ENCODE measurements around the gene ARHGAP33.

ARHGAP33 gene

DNA sequence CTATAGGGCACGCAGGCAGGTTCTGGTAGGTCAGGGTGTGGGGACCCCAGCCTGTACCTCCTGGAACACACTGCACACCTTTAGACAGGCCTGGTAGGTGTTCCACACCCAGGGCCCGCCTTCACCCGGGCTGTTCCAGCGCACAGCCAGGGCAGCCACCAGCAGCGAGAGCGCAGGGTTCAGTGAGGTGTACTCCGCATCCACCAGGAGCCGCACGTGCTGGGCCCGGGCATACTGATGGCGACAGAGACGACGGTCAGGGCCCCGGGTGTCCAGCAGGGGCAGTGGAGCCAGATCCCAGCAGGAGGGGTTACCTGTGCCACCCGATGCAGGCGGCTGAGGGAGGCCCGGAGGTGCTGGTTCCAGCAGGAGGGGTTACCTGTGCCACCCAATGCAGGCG lies 31.2 kb downstream of the ARHGAP33 start:
- no peak overlapping the region for H3K4me3 ChIP-seq (ENCODE audit: low read length in 2 of 2)
- no peaks in the 10 kb centered on the region for H3K36me3 ChIP-seq (ENCODE audit: control insufficient read depth in 2 of 2, insufficient read depth in 2 of 2, low read length in 2 of 2)
- H3K27me3 ChIP-seq (ENCODE audit: control insufficient read depth in 1 of 2, insufficient read depth in 2 of 2, low read length in 2 of 2) = peaks cover 0 to 3% of the 10 kb centered on the region in 2 donors
- no peaks in the 10 kb centered on the region for H3K9me3 ChIP-seq (ENCODE audit: control insufficient read depth in 2 of 2, low read length in 2 of 2)
- no peak overlapping the region for H3K9ac ChIP-seq (ENCODE audit: low read length in 2 of 2)
- H3K27ac ChIP-seq (ENCODE audit: low read length) = no peak overlapping the region
- H3K4me1 ChIP-seq (ENCODE audit: control insufficient read depth, insufficient read depth, low read length) = no peaks in the 10 kb centered on the region

DNA sequence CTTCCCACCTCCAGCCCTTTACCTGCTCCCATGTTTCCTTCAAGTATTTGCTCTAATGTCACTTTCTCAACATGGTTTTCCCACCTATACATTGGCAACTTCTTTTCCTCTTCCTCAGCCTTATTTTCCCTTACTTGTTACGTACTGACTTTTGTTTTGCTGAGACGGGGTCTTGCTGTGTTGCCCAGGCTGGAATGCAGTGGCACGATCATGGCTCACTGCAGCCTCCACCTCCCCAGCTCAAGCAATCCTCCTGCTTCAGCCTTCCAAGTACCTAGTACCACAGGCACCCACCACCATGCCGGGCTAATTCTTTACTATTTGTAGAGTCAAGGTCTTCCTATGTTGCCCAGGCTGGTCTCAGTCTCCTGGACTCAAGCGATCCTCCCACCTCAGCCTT lies 32.3 kb downstream of the ARHGAP33 start:
- Histone ChIP-seq H3K4me3 (ENCODE audit: low read length in 2 of 2) (no peak overlapping the region), H3K4me1 (ENCODE audit: control insufficient read depth, insufficient read depth, low read length) (no peaks in the 10 kb centered on the region), H3K27ac (ENCODE audit: low read length) (no peak overlapping the region), H3K36me3 (ENCODE audit: control insufficient read depth in 2 of 2, insufficient read depth in 2 of 2, low read length in 2 of 2) (no peaks in the 10 kb centered on the region), H3K27me3 (ENCODE audit: control insufficient read depth in 1 of 2, insufficient read depth in 2 of 2, low read length in 2 of 2) (peaks cover 0 to 7% of the 10 kb centered on the region in 2 donors), H3K9me3 (ENCODE audit: control insufficient read depth in 2 of 2, low read length in 2 of 2) (no peaks in the 10 kb centered on the region), H3K9ac (ENCODE audit: low read length in 2 of 2) (no peak overlapping the region)

DNA sequence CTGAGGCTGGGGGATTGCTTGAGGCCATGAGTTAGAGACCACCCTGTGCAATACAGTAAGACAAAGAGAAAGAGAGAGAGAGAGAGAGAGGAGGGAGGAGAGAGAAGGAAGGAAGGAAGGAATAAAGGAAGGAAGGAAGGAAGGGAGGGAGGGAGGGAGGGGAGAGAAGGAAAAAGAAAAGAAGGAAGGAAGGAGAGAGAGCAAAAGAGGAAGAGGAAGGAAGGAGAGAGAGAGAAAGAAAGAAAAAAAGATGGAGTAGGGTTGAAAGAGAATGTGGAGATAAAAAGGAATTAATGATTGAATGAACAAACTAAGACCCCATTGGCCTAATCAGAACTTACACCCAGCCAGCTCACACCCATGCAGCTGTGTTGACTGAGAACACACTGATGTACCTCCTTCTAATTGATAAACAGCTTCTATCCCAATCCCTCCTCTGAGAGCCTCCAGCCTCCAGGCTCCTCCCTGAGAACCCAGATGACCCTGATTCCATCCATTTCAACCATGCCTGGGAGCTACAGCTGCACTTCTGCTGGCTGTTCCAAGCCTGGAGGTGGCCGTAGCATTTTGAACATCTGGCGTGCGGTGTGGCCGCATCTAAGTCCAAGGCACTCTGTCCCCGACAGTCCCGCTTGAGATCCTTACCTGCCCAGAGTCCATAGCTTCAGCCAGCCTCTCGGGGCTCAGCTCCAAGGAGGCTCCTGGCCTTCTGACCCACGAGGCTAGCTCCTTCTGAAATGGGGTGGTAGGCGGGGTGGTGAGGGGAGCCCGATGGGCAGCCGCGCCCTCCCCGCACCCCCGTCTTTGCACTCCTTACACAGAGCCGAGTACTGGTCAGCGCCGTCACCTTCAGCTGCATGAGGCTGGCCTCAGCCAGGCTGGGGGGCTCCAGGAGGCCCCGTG lies 36.2 kb downstream of the ARHGAP33 start:
- Histone ChIP-seq H3K4me1 (ENCODE audit: control insufficient read depth, insufficient read depth, low read length) (no peaks in the 10 kb centered on the region), H3K27me3 (ENCODE audit: control insufficient read depth in 1 of 2, insufficient read depth in 2 of 2, low read length in 2 of 2) (peaks cover 0 to 8% of the 10 kb centered on the region in 2 donors), H3K27ac (ENCODE audit: low read length) (no peak overlapping the region), H3K9me3 (ENCODE audit: control insufficient read depth in 2 of 2, low read length in 2 of 2) (no peaks in the 10 kb centered on the region), H3K4me3 (ENCODE audit: low read length in 2 of 2) (no peak overlapping the region), H3K36me3 (ENCODE audit: control insufficient read depth in 2 of 2, insufficient read depth in 2 of 2, low read length in 2 of 2) (no peaks in the 10 kb centered on the region), H3K9ac (ENCODE audit: low read length in 2 of 2) (no peak overlapping the region)

DNA sequence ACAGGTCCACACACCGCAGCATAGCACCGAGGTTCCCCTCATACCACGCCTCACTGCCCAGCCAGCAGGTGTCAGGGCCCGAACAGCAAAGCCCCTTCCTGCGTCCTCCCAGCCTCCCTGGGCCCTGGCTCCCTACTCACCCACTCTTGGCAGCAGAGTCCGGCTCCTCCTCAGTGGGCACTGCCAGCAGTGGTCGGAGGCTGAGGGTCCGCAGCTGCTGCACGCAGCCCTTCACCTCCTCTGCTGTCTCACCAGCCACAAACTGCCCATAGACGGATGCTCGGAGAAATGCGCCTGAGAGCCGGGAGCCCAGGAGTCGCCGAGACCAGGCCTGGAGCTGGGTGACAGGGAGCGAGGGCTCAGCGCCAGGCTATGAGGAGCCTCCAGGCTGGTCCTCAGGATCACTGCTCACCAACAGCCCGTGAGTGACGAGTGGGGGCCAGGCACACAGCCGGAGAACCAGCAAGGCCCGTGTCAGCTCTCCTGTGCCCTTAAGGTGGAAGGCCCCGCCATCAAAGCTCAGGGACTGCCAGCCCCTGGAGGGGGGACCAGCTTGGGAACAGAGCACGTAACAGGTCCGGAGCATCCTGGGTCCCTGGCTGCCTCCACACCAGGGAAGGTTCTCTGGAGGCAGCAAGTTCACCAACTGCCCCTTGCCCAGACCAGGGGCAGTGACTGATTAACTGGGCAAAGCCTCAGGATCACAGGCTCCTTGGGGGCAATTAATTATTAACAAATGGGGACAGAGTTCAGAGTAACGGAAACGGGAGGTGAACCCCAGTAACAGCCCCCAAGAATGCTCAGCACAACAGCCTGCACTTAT lies 37.1 kb downstream of the ARHGAP33 start, which contains the start of gene PRODH2:
Gene PRODH2 (minus strand): TSS at position 626 of the 823 bp plus-strand sequence. CDS start 40 bp downstream, at position 586.
- H3K27ac ChIP-seq (ENCODE audit: low read length) = no peak within 1 kb of the TSS
- no peaks in the 10 kb centered on the region for H3K4me1 ChIP-seq (ENCODE audit: control insufficient read depth, insufficient read depth, low read length)
- H3K36me3 ChIP-seq (ENCODE audit: control insufficient read depth in 2 of 2, insufficient read depth in 2 of 2, low read length in 2 of 2) = no peaks in the 10 kb centered on the region
- peaks cover 0 to 8% of the 10 kb centered on the region in 2 donors for H3K27me3 ChIP-seq (ENCODE audit: control insufficient read depth in 1 of 2, insufficient read depth in 2 of 2, low read length in 2 of 2)
- no peaks in the 10 kb centered on the region for H3K9me3 ChIP-seq (ENCODE audit: control insufficient read depth in 2 of 2, low read length in 2 of 2)
- no peak within 1 kb of the TSS for H3K4me3 ChIP-seq (ENCODE audit: low read length in 2 of 2)
- H3K9ac ChIP-seq (ENCODE audit: low read length in 2 of 2) = no peak within 1 kb of the TSS

DNA sequence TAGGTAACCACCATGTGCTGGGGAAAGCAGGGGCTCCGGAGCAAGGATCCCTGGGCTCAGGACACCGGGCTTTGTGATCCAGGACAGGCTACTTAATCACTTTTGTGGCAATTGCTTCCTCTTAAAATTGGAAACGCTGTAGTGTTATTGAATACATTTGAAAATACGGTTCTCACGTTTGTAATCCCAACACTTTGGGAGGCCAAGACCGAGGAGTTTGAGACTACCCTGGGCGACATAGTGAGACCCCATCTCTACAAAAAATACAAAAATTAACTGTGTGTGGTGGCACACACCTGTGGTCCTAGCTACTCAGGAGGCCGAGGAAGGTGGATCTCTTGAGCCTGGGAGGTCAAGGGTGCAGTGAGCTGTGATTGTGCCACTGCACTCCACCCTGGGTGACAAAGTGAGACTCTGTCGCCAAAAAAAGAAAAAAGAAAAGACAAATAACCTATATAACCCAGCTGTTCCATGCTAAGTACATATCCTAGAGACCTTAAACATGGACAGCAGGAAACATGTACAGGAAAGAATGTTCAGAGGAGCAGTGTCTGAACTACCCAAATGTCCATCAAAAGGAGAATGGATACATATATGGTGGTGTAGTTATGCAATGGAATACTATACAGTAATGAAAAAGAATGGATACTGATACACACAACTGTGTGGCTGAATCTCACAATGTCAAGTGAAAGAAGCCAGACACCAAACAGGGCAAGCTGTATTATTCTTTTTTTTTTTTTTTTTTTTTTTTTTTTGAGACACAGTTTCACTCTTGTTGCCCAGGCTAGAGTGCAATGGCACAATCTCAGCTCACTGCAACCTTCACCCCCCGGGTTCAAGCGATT lies 37.9 kb downstream of the ARHGAP33 start:
- no peaks in the 10 kb centered on the region for H3K9me3 ChIP-seq (ENCODE audit: control insufficient read depth in 2 of 2, low read length in 2 of 2)
- no peak overlapping the region for H3K4me3 ChIP-seq (ENCODE audit: low read length in 2 of 2)
- H3K36me3 ChIP-seq (ENCODE audit: control insufficient read depth in 2 of 2, insufficient read depth in 2 of 2, low read length in 2 of 2) = no peaks in the 10 kb centered on the region
- H3K27me3 ChIP-seq (ENCODE audit: control insufficient read depth in 1 of 2, insufficient read depth in 2 of 2, low read length in 2 of 2) = peaks cover under 1 to 9% of the 10 kb centered on the region in 2 donors
- H3K9ac ChIP-seq (ENCODE audit: low read length in 2 of 2) = no peak overlapping the region
- no peak overlapping the region for H3K27ac ChIP-seq (ENCODE audit: low read length)
- H3K4me1 ChIP-seq (ENCODE audit: control insufficient read depth, insufficient read depth, low read length) = no peaks in the 10 kb centered on the region

DNA sequence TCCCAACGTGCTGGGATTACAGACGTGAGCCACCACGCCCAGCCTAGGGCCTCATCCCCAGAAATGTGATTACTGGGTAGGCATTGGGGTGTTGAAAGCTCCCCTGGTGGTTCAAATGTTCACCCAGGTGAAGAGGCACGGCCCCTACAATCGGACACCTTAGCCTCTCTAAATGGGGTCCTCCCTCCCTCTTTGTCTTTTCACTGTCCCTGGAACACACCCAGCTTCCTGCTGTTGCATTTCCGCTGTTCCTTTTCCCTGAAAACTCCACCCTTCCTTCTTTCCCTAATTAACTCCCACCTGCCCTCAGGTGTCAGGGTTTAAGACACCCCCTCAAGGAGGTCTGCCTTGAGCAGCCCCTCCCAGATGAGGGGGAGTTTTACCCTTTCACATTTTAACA lies 40.9 kb downstream of the ARHGAP33 start:
- no peaks in the 10 kb centered on the region for H3K9me3 ChIP-seq (ENCODE audit: control insufficient read depth in 2 of 2, low read length in 2 of 2)
- no peak overlapping the region for H3K27ac ChIP-seq (ENCODE audit: low read length)
- H3K27me3 ChIP-seq (ENCODE audit: control insufficient read depth in 1 of 2, insufficient read depth in 2 of 2, low read length in 2 of 2) = peaks cover 2 to 9% of the 10 kb centered on the region in 2 donors
- no peaks in the 10 kb centered on the region for H3K4me1 ChIP-seq (ENCODE audit: control insufficient read depth, insufficient read depth, low read length)
- no peaks in the 10 kb centered on the region for H3K36me3 ChIP-seq (ENCODE audit: control insufficient read depth in 2 of 2, insufficient read depth in 2 of 2, low read length in 2 of 2)
- H3K9ac ChIP-seq (ENCODE audit: low read length in 2 of 2) = no peak overlapping the region
- H3K4me3 ChIP-seq (ENCODE audit: low read length in 2 of 2) = no peak overlapping the region

DNA sequence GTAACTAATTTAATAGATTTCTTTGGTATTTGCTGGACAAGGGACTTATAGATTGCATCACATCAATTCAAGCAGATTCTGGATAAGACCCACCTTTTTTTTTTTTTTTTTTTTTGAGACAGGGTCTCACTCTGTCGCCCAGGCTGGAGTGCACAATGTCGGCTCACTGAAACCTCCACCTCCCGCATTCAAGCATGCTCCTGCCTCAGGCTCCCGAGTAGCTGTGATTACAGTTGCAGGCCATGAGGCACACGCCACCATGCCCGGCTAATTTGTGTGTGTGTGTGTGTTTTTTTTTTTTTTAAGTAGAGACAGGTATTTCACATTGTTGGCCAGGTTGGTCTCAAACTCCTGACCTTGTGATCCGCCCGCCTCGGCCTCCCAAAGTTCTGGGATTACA lies 41.5 kb downstream of the ARHGAP33 start:
- Histone ChIP-seq H3K4me1 (ENCODE audit: control insufficient read depth, insufficient read depth, low read length) (no peaks in the 10 kb centered on the region), H3K27me3 (ENCODE audit: control insufficient read depth in 1 of 2, insufficient read depth in 2 of 2, low read length in 2 of 2) (peaks cover 2 to 9% of the 10 kb centered on the region in 2 donors), H3K9ac (ENCODE audit: low read length in 2 of 2) (no peak overlapping the region), H3K4me3 (ENCODE audit: low read length in 2 of 2) (no peak overlapping the region), H3K9me3 (ENCODE audit: control insufficient read depth in 2 of 2, low read length in 2 of 2) (no peaks in the 10 kb centered on the region), H3K27ac (ENCODE audit: low read length) (no peak overlapping the region), H3K36me3 (ENCODE audit: control insufficient read depth in 2 of 2, insufficient read depth in 2 of 2, low read length in 2 of 2) (no peaks in the 10 kb centered on the region)

DNA sequence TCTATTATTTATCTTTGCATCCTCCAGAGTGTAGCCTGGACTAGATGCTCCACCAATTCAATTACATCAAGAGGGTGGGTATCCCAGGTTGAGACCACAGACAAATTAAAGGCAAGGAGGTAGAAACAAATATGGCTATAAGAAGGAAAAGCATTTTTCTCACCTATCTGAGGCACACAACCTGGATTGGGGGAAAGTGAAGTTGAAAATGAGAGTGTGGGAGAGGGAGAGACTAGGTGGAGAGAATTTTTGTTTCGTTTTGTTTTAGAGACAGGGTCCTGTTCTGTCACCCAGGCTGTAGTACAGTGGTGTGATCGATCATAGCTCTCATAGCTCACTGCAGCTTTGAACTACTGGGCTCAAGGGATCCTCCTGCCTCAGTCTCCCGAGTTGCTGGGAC lies 43.1 kb downstream of the ARHGAP33 start:
- H3K27ac ChIP-seq (ENCODE audit: low read length) = no peak overlapping the region
- H3K27me3 ChIP-seq (ENCODE audit: control insufficient read depth in 1 of 2, insufficient read depth in 2 of 2, low read length in 2 of 2) = peaks cover 2 to 11% of the 10 kb centered on the region in 2 donors
- no peaks in the 10 kb centered on the region for H3K4me1 ChIP-seq (ENCODE audit: control insufficient read depth, insufficient read depth, low read length)
- H3K36me3 ChIP-seq (ENCODE audit: control insufficient read depth in 2 of 2, insufficient read depth in 2 of 2, low read length in 2 of 2) = no peaks in the 10 kb centered on the region
- no peak overlapping the region for H3K9ac ChIP-seq (ENCODE audit: low read length in 2 of 2)
- no peak overlapping the region for H3K4me3 ChIP-seq (ENCODE audit: low read length in 2 of 2)
- no peaks in the 10 kb centered on the region for H3K9me3 ChIP-seq (ENCODE audit: control insufficient read depth in 2 of 2, low read length in 2 of 2)

DNA sequence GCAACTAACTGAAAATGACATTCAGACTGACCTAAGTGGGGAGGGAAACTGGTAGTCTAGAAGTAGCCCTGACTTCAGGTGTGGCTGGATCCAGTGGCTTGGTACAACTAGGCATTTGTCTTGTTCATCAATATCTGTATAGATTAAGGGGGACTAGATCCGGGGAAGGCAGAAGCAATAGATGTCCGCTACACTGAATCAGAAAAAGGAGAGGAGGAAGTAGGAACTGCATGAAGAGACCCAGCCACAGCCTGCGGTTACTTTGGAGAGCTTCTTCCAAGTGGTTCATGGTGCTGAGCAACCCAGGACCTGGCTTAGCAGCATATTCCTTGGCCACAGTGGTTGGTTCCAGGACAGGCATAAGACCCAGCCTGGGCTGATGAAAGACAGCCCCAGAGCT lies 47.2 kb downstream of the ARHGAP33 start:
- no peak overlapping the region for H3K9ac ChIP-seq (ENCODE audit: low read length in 2 of 2)
- H3K9me3 ChIP-seq (ENCODE audit: control insufficient read depth in 2 of 2, low read length in 2 of 2) = no peaks in the 10 kb centered on the region
- H3K27ac ChIP-seq (ENCODE audit: low read length) = no peak overlapping the region
- no peaks in the 10 kb centered on the region for H3K4me1 ChIP-seq (ENCODE audit: control insufficient read depth, insufficient read depth, low read length)
- H3K4me3 ChIP-seq (ENCODE audit: low read length in 2 of 2) = no peak overlapping the region
- no peaks in the 10 kb centered on the region for H3K36me3 ChIP-seq (ENCODE audit: control insufficient read depth in 2 of 2, insufficient read depth in 2 of 2, low read length in 2 of 2)
- H3K27me3 ChIP-seq (ENCODE audit: control insufficient read depth in 1 of 2, insufficient read depth in 2 of 2, low read length in 2 of 2) = peaks cover 2 to 10% of the 10 kb centered on the region in 2 donors

DNA sequence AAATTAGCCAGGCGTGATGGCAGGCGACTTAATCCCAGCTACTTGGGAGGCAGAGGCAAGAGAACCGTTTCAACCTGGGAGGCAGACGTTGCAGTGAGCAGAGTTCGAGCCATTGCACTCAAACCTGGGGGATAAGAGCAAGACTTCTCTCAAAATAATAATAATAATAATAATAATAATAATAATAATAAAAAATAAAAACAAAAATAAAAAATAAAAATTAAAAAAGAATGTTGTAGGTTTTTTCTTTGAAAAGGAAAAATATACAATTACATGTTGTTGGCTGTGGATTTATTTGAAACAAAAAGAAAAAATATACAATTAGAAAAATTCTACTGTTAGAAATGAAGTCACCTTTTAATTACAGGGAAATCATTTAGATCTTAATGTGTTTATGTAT lies 48.8 kb downstream of the ARHGAP33 start:
- H3K9ac ChIP-seq (ENCODE audit: low read length in 2 of 2) = no peak overlapping the region
- H3K27me3 ChIP-seq (ENCODE audit: control insufficient read depth in 1 of 2, insufficient read depth in 2 of 2, low read length in 2 of 2) = peaks cover 0 to 9% of the 10 kb centered on the region in 2 donors
- no peak overlapping the region for H3K27ac ChIP-seq (ENCODE audit: low read length)
- no peaks in the 10 kb centered on the region for H3K9me3 ChIP-seq (ENCODE audit: control insufficient read depth in 2 of 2, low read length in 2 of 2)
- H3K36me3 ChIP-seq (ENCODE audit: control insufficient read depth in 2 of 2, insufficient read depth in 2 of 2, low read length in 2 of 2) = no peaks in the 10 kb centered on the region
- H3K4me3 ChIP-seq (ENCODE audit: low read length in 2 of 2) = no peak overlapping the region
- no peaks in the 10 kb centered on the region for H3K4me1 ChIP-seq (ENCODE audit: control insufficient read depth, insufficient read depth, low read length)
